Esophagus (tissue), 2 donors: ENCODE measurements around the gene VWA5A. TPM values are rescaled to one million over a fixed set of nuclear protein-coding genes. Genes with fewer than 3 reads are reported as not detected.

Source experiments
- H3K27ac ChIP-seq, 2 donors: one replicate each; pipeline ENCODE4 v1.5.1; 2013; ENCODE audit warnings: low read depth in 2 of 2, mild to moderate bottlenecking in 2 of 2, inconsistent platforms in 1 of 2, low read length in 1 of 2, moderate library complexity in 1 of 2
- H3K27me3 ChIP-seq, 2 donors: one replicate each; pipeline ENCODE4 v1.6.1; 2013; ENCODE audit warnings: low read length in 2 of 2, control low read depth in 1 of 2, mild to moderate bottlenecking in 1 of 2; ENCODE audit not compliant: insufficient read depth in 2 of 2, control insufficient read depth in 1 of 2
- H3K36me3 ChIP-seq, 2 donors: one replicate each; pipeline ENCODE4 v1.6.1; 2013; ENCODE audit warnings: low read length in 1 of 2; ENCODE audit not compliant: control insufficient read depth in 2 of 2, insufficient read depth in 2 of 2
- H3K4me1 ChIP-seq, 2 donors: one replicate each; pipeline ENCODE4 v1.6.1; 2013; ENCODE audit warnings: low read length in 1 of 2; ENCODE audit not compliant: control insufficient read depth in 2 of 2, insufficient read depth in 2 of 2
- H3K4me3 ChIP-seq, 2 donors: one replicate each; pipeline ENCODE4 v1.5.1; 2013; ENCODE audit warnings: low read length in 2 of 2, mild to moderate bottlenecking in 2 of 2, low read depth in 1 of 2, moderate library complexity in 1 of 2
- H3K9me3 ChIP-seq, 2 donors: one replicate each; pipeline ENCODE4 v1.6.1; 2013; ENCODE audit warnings: mild to moderate bottlenecking in 2 of 2, low read depth in 1 of 2, low read length in 1 of 2, moderate library complexity in 1 of 2; ENCODE audit not compliant: control insufficient read depth in 2 of 2, insufficient read depth in 1 of 2
- WGBS, 2 donors: extraction: QIAGEN DNeasy Blood & Tissue Kit; methylation state at CpG; one replicate each; pipeline ENCODE4 v1.1.7; 2013; 5-methylcytosine and 5-hydroxymethylcytosine counted together
- polyA plus RNA-seq, 2 donors: library from polyadenylated mRNA; stranded (reverse); fragments of 200-250 nt; gene quantifications; one replicate each; pipeline ENCODE4 v1.2.3, GENCODE V29; 2013
- donor health status: healthy with polysubstance abuse.
- donor health status: Bipolar disorder and iron deficiency.

Gene VWA5A
- polyA plus RNA-seq, 2 donors, result 6.6 TPM

- Histone ChIP-seq H3K27me3 (no peaks in the 10 kb centered on the region), H3K4me1 (no peaks in the 10 kb centered on the region), H3K36me3 (no peaks in the 10 kb centered on the region)
These were observed 24.3 kb upstream of the VWA5A start for GRCh38 chr11:124090996-124091395.

GRCh38 chr11:124093330-124093729 is 21.9 kb upstream of the VWA5A start:
- Histone ChIP-seq H3K36me3 (no peaks in the 10 kb centered on the region), H3K4me1 (no peaks in the 10 kb centered on the region), H3K27ac (no peak overlapping the region), H3K27me3 (no peaks in the 10 kb centered on the region), H3K4me3 (no peak overlapping the region), H3K9me3 (no peaks in the 10 kb centered on the region)
- WGBS, 2 donors, result 70 to 74% methylated on average over 2 of the region's 2 CpGs

More at GRCh38 chr11:124090996-124091395, 24.3 kb upstream of the VWA5A start:
- Histone ChIP-seq H3K9me3 (no peaks in the 10 kb centered on the region), H3K27ac (no peak overlapping the region), H3K4me3 (no peak overlapping the region)

- Histone ChIP-seq H3K4me3 (no peak overlapping the region), H3K27me3 (no peaks in the 10 kb centered on the region), H3K9me3 (no peaks in the 10 kb centered on the region), H3K27ac (no peak overlapping the region), H3K4me1 (no peaks in the 10 kb centered on the region), H3K36me3 (no peaks in the 10 kb centered on the region)
- WGBS, 2 donors, result 66 to 68% methylated on average over 5 of the region's 5 CpGs
These were observed 20.5 kb upstream of the VWA5A start for GRCh38 chr11:124094731-124095130.

- H3K9me3 ChIP-seq, result no peaks in the 10 kb centered on the region
- no peaks in the 10 kb centered on the region for H3K36me3 ChIP-seq
- no peak overlapping the region for H3K4me3 ChIP-seq
- no peaks in the 10 kb centered on the region for H3K27me3 ChIP-seq
- WGBS, 2 donors, result 83 to 84% methylated on average over 5 of the region's 5 CpGs
- no peaks in the 10 kb centered on the region for H3K4me1 ChIP-seq
- no peak overlapping the region for H3K27ac ChIP-seq
These were observed 18.9 kb upstream of the VWA5A start for GRCh38 chr11:124096364-124096763.

- no peaks in the 10 kb centered on the region for H3K27me3 ChIP-seq
- H3K36me3 ChIP-seq, result no peaks in the 10 kb centered on the region
- no peaks in the 10 kb centered on the region for H3K9me3 ChIP-seq
- no peak overlapping the region for H3K27ac ChIP-seq
- no peaks in the 10 kb centered on the region for H3K4me1 ChIP-seq
- 77 to 79% methylated on average over 2 of the region's 2 CpGs for WGBS, 2 donors
- H3K4me3 ChIP-seq, result no peak overlapping the region
These were observed 17.1 kb upstream of the VWA5A start for GRCh38 chr11:124098141-124098540.

GRCh38 chr11:124101737-124102136 is 13.5 kb upstream of the VWA5A start:
- Histone ChIP-seq H3K36me3 (no peaks in the 10 kb centered on the region), H3K27me3 (no peaks in the 10 kb centered on the region), H3K27ac (no peak overlapping the region), H3K4me3 (no peak overlapping the region), H3K4me1 (no peaks in the 10 kb centered on the region), H3K9me3 (no peaks in the 10 kb centered on the region)
- 58 to 72% methylated on average over 1 of the region's 1 CpG for WGBS, 2 donors

- Histone ChIP-seq H3K9me3 (no peaks in the 10 kb centered on the region), H3K4me1 (no peaks in the 10 kb centered on the region), H3K4me3 (no peak overlapping the region), H3K36me3 (no peaks in the 10 kb centered on the region), H3K27ac (no peak overlapping the region), H3K27me3 (no peaks in the 10 kb centered on the region)
- 15 to 17% methylated on average over 1 of the region's 1 CpG for WGBS, 2 donors
These were observed 7.1 kb upstream of the VWA5A start for GRCh38 chr11:124108156-124108555.

GRCh38 chr11:124109377-124109776 is 5.9 kb upstream of the VWA5A start:
- H3K36me3 ChIP-seq, result no peaks in the 10 kb centered on the region
- H3K4me3 ChIP-seq, result no peak overlapping the region
- H3K9me3 ChIP-seq, result no peaks in the 10 kb centered on the region
- H3K4me1 ChIP-seq, result no peaks in the 10 kb centered on the region
- WGBS, 2 donors, result 73 to 85% methylated on average over 1 of the region's 1 CpG
- H3K27me3 ChIP-seq, result no peaks in the 10 kb centered on the region
- H3K27ac ChIP-seq, result no peak overlapping the region

- Histone ChIP-seq H3K27ac (no peak overlapping the region), H3K36me3 (no peaks in the 10 kb centered on the region), H3K9me3 (no peaks in the 10 kb centered on the region), H3K4me1 (no peaks in the 10 kb centered on the region), H3K27me3 (no peaks in the 10 kb centered on the region), H3K4me3 (no peak overlapping the region)
These were observed 5.0 kb upstream of the VWA5A start for GRCh38 chr11:124110201-124110600.

- H3K4me1 ChIP-seq, result no peaks in the 10 kb centered on the region
- peaks cover 4 to 9% of the 10 kb centered on the region in 2 donors for H3K36me3 ChIP-seq
- no peaks in the 10 kb centered on the region for H3K9me3 ChIP-seq
- no peaks in the 10 kb centered on the region for H3K27me3 ChIP-seq
- 48 to 53% methylated on average over 4 of the region's 4 CpGs for WGBS, 2 donors
- H3K27ac ChIP-seq, result no peak overlapping the region
- no peak overlapping the region for H3K4me3 ChIP-seq
These were observed 1.4 kb upstream of the VWA5A start for GRCh38 chr11:124113890-124114289.
